ENCODE measurements around the gene IGHMBP2.

IGHMBP2 gene

DNA sequence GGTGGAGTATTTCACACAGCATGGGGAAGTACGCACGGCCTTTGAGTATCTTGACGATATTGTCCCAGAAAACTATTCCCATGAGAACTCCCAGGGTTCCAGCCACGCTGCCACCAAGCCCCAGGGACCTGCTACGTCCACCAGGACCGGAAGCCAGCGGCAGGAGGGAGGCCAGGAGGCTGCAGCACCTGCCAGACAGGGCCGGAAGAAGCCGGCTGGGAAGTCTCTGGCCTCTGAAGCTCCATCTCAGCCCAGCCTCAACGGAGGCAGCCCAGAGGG lies 32.6 kb downstream of the IGHMBP2 start:
- POLR2A ChIA-PET = no interaction called here
- H3K4me3 ChIP-seq (ENCODE audit: low read depth, low read length) = no peak overlapping the region
- H3K4me1 ChIP-seq (ENCODE audit: control insufficient read depth, insufficient read depth, low read length) = no peaks in the 10 kb centered on the region
- peaks cover 0 to 90% of the 10 kb centered on the region in 2 experiments; a peak in 1 of 3 replicates for H3K36me3 ChIP-seq (ENCODE audit: control insufficient read depth in 2 of 2, insufficient read depth in 1 of 2, low read length in 2 of 2)
- TF ChIP-seq ZBTB1 (tag by site-specific recombination; IDR thresholded peaks at IDR 0.05) (no peak), ZBTB48 (tag by site-specific recombination; IDR thresholded peaks at IDR 0.05) (no peak), ZBTB7A (tag by site-specific recombination; IDR thresholded peaks at IDR 0.05; ENCODE audit: low read depth) (no peak), HOXA7 (CRISPR knock-in tag; IDR thresholded peaks at IDR 0.05; ENCODE audit: borderline replicate concordance) (no peak), ZFHX2 (tag by site-specific recombination; conservative IDR thresholded peaks at IDR 0.05) (no peak), HIC1 (tag by site-specific recombination; IDR thresholded peaks at IDR 0.05) (no peak), ZNF792 (tag by site-specific recombination; IDR thresholded peaks at IDR 0.05) (no peak), ZNF157 (tag by site-specific recombination; IDR thresholded peaks at IDR 0.05) (no peak), TSHZ1 (tag by site-specific recombination; IDR thresholded peaks at IDR 0.05; ENCODE audit: borderline replicate concordance) (no peak), ZNF76 (tag by site-specific recombination; IDR thresholded peaks at IDR 0.05; ENCODE audit: borderline replicate concordance, low read depth) (no peak), ZNF596 (tag by site-specific recombination; IDR thresholded peaks at IDR 0.05) (no peak), ZNF354C (tag by site-specific recombination; IDR thresholded peaks at IDR 0.05; ENCODE audit: borderline replicate concordance, low read depth) (no peak), ZNF558 (tag by site-specific recombination; IDR thresholded peaks at IDR 0.05) (no peak), ZNF175 (tag by site-specific recombination; IDR thresholded peaks at IDR 0.05) (no peak), ZNF10 (tag by site-specific recombination; IDR thresholded peaks at IDR 0.05) (no peak), ZNF155 (tag by site-specific recombination; IDR thresholded peaks at IDR 0.05) (no peak)
- TF ChIP-seq, protein P1, sequence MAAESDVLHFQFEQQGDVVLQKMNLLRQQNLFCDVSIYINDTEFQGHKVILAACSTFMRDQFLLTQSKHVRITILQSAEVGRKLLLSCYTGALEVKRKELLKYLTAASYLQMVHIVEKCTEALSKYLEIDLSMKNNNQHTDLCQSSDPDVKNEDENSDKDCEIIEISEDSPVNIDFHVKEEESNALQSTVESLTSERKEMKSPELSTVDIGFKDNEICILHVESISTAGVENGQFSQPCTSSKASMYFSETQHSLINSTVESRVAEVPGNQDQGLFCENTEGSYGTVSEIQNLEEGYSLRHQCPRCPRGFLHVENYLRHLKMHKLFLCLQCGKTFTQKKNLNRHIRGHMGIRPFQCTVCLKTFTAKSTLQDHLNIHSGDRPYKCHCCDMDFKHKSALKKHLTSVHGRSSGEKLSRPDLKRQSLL (tag by site-specific recombination; IDR thresholded peaks at IDR 0.05) = no peak
- H3K9me3 ChIP-seq (ENCODE audit: control insufficient read depth, insufficient read depth, low read depth, low read length) = no peaks in the 10 kb centered on the region
- no peak overlapping the region for H3K27ac ChIP-seq (ENCODE audit: extremely low read depth, low read depth, low read length)
- CTCF ChIA-PET = no interaction called here

DNA sequence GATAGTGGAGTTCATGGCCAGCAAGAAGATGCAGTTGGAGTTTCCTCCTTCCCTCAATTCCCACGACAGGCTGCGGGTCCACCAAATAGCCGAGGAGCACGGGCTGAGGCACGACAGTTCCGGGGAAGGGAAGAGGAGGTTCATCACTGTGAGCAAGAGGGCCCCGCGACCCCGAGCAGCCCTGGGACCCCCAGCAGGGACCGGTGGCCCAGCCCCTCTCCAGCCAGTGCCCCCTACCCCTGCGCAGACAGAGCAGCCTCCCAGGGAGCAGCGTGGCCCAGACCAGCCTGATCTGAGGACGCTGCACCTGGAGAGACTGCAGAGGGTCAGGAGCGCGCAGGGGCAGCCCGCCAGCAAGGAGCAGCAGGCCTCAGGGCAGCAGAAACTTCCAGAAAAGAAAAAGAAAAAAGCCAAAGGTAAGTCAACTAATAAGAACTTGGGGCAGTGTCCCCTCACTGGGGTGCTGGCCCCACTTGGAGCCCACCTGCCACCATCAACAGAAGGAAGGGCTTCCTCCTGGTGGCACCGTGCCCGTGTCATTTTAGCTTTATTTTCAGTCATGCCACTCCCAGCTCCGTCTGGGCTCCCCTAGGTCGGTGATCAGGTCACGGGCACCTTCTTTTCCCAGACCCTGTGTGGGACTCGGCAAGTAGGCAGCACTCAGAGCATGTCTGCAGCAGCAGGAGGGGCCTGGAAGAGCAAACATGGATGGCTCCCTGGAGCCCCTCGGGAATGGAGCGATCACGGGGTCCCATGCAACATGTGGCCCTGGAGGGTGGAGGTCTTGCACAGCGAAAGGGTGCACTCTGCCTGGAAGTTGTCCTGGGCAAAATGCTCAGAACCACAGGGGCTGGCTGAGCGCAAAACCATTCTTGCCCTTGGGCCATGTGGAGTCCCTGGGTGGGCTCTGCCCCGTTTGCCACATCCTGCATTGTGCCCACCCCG lies 33.3 kb downstream of the IGHMBP2 start:
- H3K4me1 ChIP-seq (ENCODE audit: control insufficient read depth, insufficient read depth, low read length) = no peaks in the 10 kb centered on the region
- CTCF ChIA-PET = no interaction called here

More for the DNA sequence above, 33.3 kb downstream of the IGHMBP2 start:
- no peak overlapping the region for H3K27ac ChIP-seq (ENCODE audit: extremely low read depth, low read depth, low read length)
- H3K36me3 ChIP-seq (ENCODE audit: control insufficient read depth in 2 of 2, insufficient read depth in 1 of 2, low read length in 2 of 2) = peaks cover 0 to 85% of the 10 kb centered on the region in 2 experiments; a peak in 1 of 3 replicates
- POLR2A ChIA-PET = no interaction called here
- no peak overlapping the region for H3K4me3 ChIP-seq (ENCODE audit: low read depth, low read length)
- TF ChIP-seq ZNF776 (tag by site-specific recombination; IDR thresholded peaks at IDR 0.05; ENCODE audit: borderline replicate concordance) (no peak), IKZF3 (tag by site-specific recombination; IDR thresholded peaks at IDR 0.05) (no peak)
- H3K9me3 ChIP-seq (ENCODE audit: control insufficient read depth, insufficient read depth, low read depth, low read length) = no peaks in the 10 kb centered on the region
